22Rv1 (cell line): ENCODE results near the gene STXBP5.

Experiments used
- H3K27ac ChIP-seq: fragments of 450-650 bp; 2 replicates; pipeline ENCODE4 v1.5.1; 2017
- ZFX ChIP-seq: fragments of 450-650 bp; IDR thresholded peaks from 2 replicates; pipeline ENCODE4 v1.6.1; 2017; ENCODE audit warnings: antibody characterized with exemption, borderline replicate concordance
- TF ChIP-seq, protein P1 (sequence below): fragments of 450-650 bp; IDR thresholded peaks from 2 replicates; pipeline ENCODE4 v1.5.1; 2017; ENCODE audit warnings: mild to moderate bottlenecking

The STXBP5 gene

DNA sequence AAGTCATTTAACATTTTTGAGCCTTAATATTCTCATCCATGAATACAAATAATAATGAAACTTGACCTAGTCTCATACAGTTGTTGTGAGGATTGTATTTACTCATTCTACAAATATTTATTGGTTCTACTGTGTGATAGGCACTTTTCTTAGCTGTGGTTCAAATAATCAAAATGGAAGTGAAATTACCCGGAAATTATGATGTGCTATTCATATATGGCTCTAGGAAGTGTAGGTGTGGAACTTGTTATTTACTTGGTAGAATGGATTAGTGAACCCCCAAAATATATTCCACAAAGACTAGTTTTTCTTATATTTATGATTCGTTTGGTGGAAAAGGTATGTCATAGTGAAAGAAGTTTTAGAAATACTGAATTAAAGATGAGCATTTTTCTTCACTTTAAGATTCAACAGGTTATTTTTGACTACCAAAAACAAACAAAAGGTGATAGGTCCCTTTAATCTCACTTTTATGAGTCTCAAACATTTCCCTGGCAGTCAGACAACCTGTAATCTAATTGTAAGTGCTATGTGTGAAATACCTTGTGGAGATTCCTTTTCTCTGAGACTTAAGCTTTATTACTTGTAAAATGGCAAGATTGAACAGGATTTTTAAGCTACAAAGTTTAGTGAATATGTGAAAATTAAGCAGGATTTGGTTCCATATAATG, 77.8 kb downstream of the STXBP5 start:
- no peak overlapping the region for H3K27ac ChIP-seq
- no peak for TF ChIP-seq ZFX
- TF ChIP-seq, protein P1, sequence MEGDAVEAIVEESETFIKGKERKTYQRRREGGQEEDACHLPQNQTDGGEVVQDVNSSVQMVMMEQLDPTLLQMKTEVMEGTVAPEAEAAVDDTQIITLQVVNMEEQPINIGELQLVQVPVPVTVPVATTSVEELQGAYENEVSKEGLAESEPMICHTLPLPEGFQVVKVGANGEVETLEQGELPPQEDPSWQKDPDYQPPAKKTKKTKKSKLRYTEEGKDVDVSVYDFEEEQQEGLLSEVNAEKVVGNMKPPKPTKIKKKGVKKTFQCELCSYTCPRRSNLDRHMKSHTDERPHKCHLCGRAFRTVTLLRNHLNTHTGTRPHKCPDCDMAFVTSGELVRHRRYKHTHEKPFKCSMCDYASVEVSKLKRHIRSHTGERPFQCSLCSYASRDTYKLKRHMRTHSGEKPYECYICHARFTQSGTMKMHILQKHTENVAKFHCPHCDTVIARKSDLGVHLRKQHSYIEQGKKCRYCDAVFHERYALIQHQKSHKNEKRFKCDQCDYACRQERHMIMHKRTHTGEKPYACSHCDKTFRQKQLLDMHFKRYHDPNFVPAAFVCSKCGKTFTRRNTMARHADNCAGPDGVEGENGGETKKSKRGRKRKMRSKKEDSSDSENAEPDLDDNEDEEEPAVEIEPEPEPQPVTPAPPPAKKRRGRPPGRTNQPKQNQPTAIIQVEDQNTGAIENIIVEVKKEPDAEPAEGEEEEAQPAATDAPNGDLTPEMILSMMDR, result no peak

DNA sequence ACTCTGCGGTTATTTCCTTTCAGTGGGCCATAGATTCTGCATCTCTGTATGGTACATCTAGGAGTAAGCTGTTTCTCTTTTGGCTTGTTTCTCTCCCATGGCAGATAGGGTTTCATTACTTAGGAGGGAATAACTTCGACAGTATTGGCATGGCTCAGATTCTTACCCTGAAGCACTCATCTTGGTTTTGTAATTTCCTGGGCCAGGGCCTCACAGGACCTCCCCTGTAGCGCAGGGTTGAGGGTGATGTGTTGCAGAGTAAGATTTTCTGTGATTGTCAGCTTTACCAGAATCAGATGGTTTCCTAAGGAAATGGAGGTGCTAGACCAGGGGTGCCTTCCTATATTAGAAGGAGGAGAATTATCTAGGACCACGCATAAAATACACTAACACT, 78.3 kb downstream of the STXBP5 start:
- no peak overlapping the region for H3K27ac ChIP-seq
- TF ChIP-seq, protein P1, result no peak
- TF ChIP-seq ZFX, result no peak

DNA sequence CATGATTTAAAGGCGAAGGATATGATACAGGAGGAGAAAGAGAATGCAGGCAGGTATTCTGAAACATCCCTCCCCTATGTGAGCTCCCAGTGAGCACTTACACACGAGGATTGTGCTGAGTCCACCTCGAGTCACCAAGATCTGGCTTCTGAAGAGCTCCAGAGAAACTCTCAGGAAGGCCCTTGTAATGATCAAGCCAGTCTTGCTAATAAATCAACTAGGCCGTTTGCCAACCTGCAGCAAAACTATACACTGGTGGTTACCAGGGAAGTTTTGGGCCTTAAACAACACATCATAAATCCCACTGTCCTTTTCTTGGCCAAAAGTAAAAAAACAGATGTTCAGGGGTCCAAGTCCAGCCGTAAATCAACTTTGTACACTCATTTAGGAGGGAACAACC, 79.2 kb downstream of the STXBP5 start:
- no peak for TF ChIP-seq ZFX
- TF ChIP-seq, protein P1, result no peak
- H3K27ac ChIP-seq, result no peak overlapping the region

DNA sequence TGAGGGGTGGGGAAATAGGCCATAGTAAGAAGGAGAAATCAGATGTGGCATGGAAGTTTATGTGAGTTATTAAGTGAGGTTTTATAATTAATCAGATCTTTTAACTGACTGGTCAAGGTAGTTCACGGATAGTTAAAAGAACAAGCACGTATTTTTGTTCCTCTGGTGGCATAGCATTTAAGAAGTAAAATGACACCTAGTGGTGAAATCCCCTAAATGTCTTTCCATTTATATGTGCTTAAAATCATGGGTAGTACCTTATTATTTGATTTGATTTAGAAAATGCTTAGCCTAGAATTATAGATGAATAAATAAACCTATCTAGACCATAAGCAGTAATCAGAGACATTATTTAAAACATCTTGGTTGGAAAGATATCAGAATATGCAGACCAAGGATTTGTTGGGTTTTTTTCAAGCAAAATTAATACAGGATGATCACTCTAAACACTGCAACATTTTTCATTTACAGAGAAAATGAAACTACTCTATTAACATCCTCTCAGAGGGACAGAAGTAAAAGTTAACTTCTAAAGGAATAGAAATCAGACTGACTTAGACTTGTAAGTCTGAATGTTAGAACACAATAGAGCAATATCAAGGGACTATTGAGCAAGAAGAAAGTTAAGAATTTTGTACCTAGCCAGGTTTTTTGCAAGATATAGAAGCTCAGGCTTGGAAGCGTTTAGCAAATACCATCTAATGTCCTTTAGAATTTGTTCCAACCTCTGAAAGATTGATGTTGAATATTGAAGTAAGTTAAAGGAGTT, 81.1 kb downstream of the STXBP5 start:
- no peak overlapping the region for H3K27ac ChIP-seq
- TF ChIP-seq, protein P1, result peak; percentile 73
- no peak for TF ChIP-seq ZFX

DNA sequence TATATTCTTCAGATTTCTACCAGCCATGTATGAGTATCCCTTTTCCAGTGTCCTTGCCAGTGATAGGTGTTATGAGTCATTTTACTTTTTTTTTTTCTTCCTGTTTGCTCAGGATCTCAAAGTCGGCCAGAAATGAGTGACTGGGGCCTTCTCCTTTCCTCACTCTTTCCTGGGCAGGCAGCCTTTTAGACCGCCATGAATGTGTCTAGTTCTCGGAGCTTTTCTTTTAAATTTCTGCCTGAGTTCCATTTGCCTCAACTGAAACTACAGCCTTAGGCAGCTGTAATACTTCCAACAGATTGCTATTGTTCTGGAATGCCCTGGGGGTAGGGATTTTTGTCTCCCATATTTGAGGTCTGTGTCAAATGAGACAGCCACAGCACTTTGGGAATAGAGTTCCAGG, 83.7 kb downstream of the STXBP5 start:
- no peak overlapping the region for H3K27ac ChIP-seq
- TF ChIP-seq, protein P1, result no peak

DNA sequence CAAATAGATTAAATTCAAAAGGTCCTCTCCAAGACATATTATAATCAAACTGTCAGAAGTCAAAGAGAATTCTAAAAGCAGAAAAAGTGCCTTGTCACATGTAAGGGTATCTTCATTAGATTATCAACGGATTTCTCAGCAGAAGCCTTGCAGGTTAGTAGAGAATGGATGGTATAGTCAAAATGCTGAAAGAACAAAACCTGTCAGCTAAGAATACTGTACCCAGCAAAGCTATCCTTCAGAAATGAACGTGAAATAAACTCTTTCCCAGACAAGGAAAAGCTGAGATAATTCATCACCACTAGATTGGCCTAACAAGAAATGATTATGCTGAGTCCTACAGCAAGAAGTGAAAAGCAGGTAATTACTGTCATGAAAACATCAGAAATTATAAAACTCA, 92.9 kb downstream of the STXBP5 start:
- TF ChIP-seq, protein P1, result no peak
- no peak overlapping the region for H3K27ac ChIP-seq

DNA sequence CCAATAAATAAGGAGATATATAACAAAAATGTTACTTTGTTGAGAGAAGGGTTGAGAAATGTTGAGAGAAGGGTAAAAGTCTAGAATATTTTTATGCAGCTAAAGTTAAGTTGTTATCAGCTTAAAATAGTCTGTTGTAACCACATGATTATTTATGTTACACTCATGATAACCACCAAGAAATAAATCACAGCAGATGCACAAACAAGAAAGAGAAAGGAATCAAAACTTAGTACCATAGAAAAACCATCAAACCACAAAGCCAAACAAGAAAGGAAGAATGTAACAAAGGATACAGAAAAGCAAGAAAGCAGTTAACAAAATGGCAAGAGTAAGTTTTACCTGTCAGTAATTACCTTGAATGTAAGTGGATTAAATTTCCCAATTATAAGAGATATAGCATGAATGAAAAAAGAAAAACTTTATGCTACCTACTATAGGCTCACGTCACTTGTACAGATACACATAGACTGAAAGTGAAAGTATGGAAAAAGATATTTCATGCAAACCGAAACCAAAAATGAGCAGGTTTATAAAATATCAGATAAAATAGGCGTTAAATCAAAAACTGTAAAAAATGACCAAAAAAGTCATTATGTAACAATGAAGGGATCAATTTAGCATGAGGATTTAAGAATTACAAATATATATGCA, 93.6 kb downstream of the STXBP5 start:
- TF ChIP-seq ZFX, result no peak
- TF ChIP-seq, protein P1, result no peak
- no peak overlapping the region for H3K27ac ChIP-seq
